Activated CD4-positive, alpha-beta T cell treated with anti-CD3 and anti-CD28 coated beads, Interleukin-2, amount 50 U/mL, for 24 hours (primary cell): ENCODE results near the gene PDZD8.

Experiments
- DNase-seq, 2 donors: peaks; one replicate each; pipeline ENCODE4 v3.0.0-alpha.2; 2020; ENCODE audit warnings: low read depth in 1 of 2, low spot score in 1 of 2

PDZD8 gene

DNA sequence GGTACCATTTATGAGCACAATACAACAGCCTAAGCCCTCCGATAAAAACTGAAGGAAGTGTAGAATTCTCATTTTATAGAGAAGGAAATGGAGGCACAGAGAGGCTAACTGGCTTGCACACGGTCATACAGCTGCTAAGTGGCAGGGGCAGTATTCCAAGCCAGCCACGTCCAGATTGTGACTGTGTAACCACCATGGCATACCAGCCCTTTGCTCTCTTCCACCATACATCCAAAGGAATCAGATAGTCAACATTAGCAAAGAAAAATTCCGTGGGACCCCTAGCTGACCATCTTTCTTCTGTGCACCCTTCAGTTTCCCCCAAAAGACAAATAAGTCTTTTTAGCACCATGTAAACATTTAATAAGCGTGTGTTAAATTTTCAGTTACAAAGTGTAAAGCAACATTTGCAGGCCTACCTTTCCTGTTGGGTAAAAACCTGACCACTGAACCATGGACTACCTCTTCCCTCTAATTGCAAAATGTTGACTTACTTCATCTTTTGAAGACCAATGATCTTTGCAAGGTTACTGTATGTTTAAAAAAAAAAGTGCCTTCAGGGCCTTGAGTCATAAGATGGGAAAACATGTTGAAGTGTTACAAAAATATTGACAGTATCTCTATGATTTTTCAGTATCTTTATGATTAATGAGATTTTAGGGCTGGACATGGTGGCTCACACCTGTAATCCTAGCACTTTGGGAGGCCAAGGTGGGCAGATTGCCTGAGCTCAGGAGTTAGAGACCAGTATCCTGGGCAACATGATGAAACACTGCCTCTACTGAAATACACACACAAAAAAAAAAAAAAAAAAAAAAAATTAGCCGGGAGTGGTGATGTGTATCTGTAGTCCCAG is 24.3 kb upstream of the PDZD8 start:
- no peak for DNase-seq

GRCh38 chr10:117398029-117398428 is 22.8 kb upstream of the PDZD8 start:
- no peak for DNase-seq

DNA sequence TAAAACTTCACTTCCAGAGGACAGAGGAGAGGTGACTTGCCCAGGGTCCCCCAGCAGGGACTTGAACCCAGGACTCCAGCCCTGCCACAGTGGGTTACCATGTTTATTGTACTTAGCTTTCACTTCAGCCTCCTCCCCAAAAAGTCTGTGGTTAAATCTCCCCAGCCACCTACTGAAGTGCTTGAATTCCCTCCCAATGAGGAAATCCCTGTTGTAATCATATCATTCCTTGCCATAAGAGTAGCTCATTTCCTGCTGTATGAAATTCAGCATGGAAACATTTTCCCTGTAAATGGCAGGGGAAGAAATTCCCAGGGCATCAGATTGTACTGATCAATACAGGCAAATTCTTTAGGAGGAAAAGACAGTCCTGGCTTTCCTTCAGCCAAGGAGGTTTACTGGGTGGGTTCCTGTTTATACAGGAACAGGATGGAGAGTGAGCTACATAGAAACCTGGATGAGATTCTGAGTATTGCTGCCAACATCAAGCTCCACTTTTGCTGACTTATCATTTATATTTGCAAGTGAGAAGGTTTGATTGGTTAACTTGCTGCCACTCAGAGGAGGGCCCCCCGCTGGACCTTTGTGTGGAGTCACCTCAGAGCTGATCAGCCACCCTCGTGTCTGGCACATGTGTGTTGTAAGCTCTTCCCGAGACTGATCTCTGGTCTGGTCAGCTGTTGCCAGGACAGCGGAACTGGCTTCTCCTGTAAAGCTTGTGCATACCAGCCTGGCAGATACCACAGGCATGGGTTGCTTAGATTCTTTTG is 16.4 kb upstream of the PDZD8 start:
- no peak for DNase-seq

DNA sequence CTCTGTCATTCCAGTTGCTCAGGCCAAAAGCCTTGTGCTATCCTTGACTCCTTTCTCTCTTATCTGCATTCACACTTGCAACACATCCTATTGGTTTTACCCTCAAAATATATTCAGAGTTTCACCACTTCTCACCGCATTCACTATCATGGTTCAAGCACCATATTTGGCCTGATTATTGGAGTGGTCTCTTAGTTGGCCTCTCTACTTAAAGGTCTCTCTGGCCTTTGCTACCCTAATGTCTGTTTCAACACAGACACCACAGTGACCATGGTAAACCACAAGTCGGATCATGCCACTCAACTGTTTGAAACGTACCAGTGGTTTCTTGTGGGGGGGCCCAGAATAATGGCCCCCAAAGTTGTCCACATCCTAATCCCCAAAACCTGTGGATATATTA is 15.2 kb upstream of the PDZD8 start:
- DNase-seq = no peak

DNA sequence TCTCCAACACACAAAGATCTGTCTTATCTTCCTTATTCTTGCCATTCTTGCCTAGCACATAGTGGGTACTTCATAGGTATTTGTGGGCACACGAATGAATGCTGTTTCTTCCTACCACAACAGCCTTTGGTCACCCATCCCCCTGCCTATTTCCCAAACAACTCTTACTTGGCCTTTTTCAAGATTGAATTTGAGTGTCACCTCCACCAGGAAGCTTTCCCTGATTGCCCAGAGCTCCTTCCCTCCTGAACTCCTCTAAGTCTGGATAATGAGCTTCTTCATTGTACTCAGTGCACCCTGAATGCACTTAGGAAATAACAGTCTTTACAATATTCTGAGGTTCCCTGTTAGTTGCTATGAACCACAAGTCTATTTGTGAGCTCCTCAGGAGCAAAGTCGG is 11.6 kb upstream of the PDZD8 start:
- no peak for DNase-seq

- no peak for DNase-seq
Observed at GRCh38 chr10:117382861-117383260, 7.6 kb upstream of the PDZD8 start.

DNA sequence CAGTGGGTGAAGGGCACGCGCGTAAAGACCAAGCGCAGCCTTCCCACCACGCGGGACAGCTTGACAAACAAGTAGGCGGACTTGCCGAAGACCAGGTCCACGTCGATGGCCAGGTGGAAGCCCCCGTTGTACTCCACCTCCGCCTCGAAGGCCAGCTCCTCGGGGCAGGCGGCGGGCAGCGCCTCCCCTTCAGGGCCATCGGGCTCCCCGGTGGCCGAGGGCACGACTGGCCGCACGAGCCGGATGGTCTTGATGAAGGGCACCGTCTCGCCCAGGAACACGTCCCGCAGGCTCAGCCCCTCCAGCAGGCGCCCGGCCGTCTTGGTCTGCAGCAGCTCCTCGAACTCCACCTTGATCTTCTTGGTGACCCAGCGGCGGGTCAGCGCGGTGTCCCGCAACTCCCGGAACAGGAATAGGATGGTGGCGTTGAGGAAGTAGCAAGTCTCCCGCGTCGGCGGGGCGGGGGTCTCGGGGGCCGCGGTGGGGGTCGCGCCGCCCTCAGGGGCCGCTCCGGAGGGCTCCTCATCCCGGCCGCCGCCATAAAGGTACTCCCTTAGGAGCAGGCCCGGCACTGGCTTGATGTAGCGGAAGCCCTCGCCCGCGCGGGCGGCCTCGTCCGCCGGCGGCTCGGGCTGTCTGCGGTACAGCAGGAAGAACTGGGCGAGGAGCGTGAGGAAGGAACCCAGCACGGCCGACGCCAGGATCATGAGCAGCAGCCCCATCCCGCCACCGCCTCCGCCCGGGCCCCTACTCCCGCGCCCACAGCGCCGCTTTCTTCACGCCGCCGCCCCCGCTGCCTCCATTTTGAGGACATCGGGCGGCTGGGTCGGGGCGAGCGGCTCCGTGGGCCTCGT is 507 bp downstream of the PDZD8 start:
- peak; percentile 3 to 5 for DNase-seq

- DNase-seq = peak in 1 of 2 donors; percentile 3
Observed at GRCh38 chr10:117373823-117374505, 1.3 kb downstream of the PDZD8 start.

- no peak for DNase-seq
Observed at GRCh38 chr10:117370205-117370604, 5.0 kb downstream of the PDZD8 start.

DNA sequence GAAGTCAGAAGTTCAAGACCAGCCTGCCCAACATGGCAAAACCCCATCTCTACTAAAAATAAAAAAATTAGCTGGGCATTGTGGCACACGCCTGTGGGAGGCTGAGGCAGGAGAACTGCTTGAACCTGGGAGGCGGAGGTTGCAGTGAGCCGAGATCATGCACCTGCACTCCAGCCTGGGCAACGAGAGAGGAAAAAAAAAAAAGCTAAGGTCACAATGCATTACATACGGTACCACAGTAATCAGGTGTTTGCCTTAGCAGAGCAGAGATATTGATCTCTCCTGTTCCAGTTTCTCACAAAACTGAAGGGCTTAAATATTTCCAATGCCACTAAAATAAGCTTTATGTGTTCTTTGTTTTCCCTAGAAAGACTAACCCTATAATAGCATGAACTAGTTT is 7.5 kb downstream of the PDZD8 start:
- DNase-seq = no peak

DNA sequence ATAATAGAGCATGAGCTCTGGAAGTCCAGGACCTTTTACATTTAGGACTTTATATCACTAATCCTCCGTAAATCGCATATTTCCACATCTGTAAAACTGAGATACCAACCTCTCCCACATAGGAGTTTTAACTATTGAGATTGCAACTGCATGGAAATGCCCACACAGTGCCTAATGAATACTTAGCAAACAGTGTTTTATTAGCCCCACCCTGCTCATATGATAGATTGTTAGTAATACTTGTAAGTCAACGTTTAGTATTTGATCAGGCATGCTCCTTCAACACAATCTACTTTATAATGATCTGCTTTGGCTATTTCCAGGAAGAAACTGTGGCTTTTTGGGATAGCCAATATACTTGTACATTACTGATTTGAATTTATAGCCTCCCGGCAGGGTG is 8.5 kb downstream of the PDZD8 start:
- no peak for DNase-seq

GRCh38 chr10:117365612-117366011 is 9.6 kb downstream of the PDZD8 start:
- DNase-seq = no peak

GRCh38 chr10:117364110-117364960 is 10.9 kb downstream of the PDZD8 start:
- no peak for DNase-seq

GRCh38 chr10:117363028-117363427 is 12.2 kb downstream of the PDZD8 start:
- DNase-seq = no peak

GRCh38 chr10:117362313-117362712 is 12.9 kb downstream of the PDZD8 start:
- no peak for DNase-seq

DNA sequence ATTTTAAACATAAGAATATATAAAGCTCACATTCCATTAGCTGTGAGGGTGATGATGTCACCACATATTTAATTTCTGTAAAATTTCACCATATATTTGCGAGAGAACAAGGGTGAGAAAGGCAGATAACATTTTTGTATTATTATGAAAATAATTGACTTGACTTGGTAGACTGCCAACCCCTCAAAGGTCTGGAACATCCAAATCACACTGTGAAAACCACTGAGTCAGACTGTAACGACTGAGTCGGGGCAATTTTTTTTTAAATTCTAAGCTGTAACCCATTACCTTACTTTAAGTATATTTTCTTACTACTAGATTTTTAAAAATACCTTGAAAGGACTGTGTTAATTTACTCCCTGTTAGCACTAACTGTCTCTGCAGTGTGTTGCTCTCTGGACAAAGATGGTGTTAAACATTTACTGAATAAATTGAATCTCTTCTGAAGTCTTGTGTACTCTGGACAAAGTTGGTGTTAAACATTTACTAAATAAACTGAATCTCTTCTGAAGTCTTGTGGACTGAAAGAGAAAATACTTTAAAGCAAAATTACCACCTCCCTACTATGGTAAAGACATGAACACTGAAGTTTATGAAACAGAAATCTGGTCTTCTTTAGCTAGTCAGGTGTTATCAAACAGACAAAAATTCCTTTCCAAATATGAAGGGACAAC is 14.1 kb downstream of the PDZD8 start:
- DNase-seq = no peak

DNA sequence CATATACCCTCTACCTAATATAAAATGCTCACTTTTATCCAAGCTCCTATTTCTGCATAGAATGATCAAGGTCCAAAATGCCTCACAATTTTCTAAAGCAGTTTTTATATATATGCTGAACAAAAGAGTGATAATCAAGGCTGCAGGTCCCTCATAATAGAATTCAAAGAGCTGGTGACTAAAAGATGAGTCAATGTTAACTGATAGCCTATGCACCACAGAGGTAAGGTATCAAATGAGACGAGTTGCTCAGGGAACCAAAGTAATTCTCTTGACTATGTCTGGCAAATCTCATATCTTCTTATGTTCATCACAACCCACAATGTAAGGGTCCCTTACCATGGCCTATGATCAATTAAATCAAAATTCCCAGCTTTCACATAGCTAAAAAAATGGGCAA is 15.2 kb downstream of the PDZD8 start:
- DNase-seq = no peak

- no peak for DNase-seq
Observed at GRCh38 chr10:117355072-117355471, 20.2 kb downstream of the PDZD8 start.

- DNase-seq = no peak
Observed at GRCh38 chr10:117353684-117354083, 21.6 kb downstream of the PDZD8 start.
